Measurements from ENCODE around the gene SLC25A15.
A peak's percentile ranks its signal among the peaks of the same experiment; 100 is the strongest.
"Not testable (repeated sequence)": the region's sequence is repeated elsewhere in the genome, so short reads cannot be mapped to it uniquely, and the experiment has no call there.

The SLC25A15 gene

DNA sequence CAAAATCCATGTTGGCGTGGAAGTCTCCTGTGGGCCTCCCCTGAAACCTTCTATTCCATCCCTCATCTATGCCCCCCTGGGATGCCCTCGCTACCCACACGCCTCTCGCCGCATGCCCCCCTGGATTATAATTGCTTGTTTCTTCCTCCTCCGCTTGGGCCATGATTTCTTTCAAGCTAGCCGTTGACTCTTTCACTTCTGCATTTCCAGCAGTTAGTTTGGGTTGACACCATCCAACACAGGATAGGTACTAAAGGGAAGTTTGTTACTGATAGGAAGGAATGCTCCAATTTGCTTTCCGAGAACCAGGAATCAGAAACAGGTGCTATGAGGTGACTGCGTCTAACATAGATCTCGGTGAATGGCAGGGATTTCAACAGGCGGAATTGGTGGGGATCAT, 7.7 kb upstream of the SLC25A15 start:
- DNase-seq (ENCODE audit: low spot score), result no peak

DNA sequence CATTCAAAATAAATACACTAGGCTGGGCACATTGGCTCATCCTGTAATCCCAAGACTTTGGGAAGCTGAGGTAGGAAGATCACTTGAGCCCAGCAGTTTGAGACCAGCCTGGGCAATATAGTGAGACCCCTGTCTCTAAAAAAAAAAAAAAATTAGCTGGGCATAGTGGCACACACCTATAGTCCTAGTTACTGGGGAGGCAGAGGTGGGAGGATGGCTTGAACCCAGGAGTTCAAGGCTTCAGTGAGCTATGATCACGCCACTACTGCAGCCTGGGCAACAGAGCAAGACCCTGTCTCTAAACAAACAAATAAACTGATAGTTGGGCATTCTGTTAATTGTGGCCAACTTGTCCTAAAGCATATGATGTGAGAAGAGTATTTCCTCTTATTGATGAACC, 6.4 kb upstream of the SLC25A15 start:
- not testable (repeated sequence) for DNase-seq (ENCODE audit: low spot score)

DNA sequence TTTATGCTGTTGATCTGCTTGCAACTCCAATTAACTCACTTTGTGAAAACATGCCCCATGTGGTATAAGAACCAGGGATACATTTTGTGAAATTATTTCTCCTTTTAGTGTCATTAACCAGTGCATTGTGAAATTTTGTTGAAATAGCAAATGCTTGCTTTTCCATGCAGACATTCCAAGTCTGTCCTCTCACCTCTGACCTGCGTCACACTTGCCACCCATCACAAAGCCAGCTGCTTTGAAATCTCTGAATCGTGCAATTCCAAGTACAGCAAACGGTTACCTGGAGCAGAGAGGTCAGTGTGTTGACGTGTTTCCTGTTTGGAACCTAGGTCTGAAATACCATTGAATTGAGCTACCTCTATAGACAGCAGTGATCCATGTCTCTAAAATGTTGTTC, 4.9 kb upstream of the SLC25A15 start:
- DNase-seq (ENCODE audit: low spot score), result no peak

DNA sequence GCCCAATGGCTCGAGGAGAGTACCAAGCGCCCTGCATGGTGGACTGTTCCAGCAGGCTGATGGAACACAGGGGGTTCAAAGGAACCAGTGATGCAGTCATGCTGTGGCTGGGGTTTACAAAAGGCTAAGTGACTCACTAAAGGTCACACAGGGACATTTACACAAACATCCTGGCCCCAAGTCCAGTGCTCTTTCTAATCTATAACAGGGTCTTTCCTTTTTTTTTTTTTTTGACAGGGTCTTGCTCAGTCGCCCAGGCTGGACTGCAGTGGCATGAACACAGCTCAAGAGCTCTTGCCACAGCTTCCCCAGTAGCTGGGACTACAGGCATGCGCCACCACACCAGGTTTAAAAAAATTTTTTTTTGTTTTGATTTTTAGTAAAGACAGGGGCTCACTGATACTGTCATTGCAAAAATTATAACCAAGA, 2.8 kb upstream of the SLC25A15 start:
- no peak for DNase-seq (ENCODE audit: low spot score)

DNA sequence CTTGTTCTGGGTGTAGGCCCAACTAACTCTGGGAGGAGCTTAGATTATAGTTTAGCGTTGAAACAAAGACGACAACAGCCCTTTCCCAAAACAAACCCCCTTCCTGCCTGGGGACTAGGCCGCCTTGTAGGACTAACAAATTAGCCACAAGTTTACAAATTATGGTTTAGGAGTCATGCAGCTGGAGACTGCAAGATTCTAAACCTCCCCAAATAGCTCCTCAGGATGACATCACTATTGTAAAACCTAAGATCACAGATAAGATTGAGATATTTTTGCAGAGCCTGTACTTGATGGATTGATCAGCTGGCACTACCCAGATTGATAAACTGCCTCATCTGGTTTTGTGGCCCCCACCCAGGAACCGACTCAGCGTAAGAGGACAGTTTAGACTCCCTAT, 2.3 kb upstream of the SLC25A15 start:
- DNase-seq (ENCODE audit: low spot score), result no peak

DNA sequence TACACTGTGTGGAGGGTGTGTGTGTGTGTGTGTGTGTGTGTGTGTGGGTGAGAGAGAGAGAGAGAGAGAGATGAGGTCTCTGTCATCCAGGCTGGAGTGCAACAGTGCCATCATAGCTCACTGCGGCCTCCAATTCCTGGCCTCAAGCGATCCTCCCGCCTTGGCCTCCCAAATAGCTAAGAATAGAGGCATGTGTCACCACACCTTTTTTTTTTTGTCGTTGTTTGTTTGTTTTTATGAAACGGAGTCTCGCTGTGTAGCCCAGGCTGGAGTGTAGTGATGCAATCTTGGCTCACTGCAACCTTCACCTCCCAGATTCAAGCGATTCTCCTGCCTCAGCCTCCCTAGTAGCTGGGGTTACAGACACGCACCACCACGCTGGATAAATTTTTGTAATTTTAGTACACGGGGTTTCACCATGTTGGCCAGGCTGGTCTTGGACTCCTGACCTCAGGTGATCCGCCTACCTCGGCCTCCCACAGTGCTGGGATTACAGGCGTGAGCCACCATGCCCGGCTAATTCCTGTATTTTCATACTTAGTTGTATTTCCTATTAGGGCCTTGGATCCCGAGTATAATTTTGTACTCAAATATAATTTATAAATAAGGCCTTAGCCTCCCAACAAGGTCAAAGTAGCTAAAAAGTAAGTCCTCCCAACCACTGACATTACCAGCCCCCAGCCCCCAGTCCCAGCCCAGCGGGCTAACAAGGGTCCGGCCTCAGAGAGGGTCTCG, 704 bp upstream of the SLC25A15 start:
- not testable (repeated sequence) for DNase-seq (ENCODE audit: low spot score)

- DNase-seq (ENCODE audit: low spot score), result peak; percentile 7
Observed at GRCh38 chr13:40790154-40790616, 774 bp downstream of the SLC25A15 start.

GRCh38 chr13:40792284-40793051, 3.1 kb downstream of the SLC25A15 start:
- no peak for DNase-seq (ENCODE audit: low spot score)

DNA sequence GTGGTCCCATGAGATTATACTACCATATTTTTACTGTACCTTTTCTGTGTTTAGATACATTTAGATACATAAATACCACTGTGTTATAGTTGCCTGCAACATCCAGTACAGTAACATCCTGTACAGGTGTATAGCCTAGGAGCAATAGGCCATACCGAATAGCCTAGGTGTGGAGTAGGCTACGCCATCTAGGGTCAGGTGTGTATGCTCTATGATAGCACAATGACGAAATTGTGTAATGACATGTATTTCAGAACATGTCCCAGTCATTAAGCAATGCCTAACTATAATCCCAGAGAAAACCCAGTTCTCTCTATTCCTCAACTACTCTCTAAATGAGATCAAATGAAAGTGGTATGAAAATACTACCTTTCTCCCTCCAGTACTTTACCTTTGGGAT, 3.9 kb downstream of the SLC25A15 start:
- no peak for DNase-seq (ENCODE audit: low spot score)

DNA sequence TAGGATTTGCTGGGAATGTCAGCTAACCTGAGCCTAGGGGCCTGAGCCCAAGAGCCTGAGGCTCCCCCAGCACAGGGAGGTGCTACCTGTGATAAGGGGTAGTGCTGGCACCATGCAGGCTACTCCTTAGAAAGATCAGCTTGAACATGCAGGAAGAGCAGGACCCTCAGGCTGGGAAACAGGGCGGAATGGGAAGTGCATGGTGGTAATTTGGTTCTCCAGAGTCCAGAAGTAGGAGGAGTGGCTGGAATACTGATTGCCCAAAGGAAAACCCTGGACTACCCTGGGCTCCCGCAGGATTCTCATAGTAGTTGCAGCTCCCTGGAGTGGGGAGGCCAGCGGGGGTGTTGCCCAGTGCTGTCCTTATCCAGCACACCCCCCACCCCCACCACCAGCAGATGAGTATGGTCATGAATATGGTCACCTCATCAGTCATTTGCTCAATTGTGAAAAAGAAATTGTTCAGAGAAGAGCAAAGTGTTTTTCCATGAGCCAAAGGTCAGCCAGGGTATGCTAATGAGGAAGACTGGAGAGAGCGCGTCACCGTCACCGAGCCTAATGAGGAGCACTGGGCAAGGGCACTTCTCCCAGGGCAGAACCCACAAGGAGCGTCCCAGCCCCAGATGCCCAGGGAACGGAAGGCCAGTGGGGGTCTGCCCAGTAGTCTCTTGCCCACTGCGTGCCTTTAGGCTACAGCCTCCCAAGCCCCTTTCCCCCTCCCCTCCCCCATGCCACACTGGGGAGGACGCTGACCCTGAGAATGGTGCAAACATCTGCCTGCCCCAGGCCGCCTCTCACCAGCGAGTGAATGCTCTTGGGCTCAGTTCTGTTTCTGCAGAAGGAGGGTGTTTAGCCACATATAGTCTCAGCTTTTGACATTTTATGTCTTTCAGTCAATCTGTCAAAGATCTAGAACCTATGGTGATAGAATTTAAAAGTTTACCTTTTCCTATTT, 5.3 kb downstream of the SLC25A15 start:
- DNase-seq (ENCODE audit: low spot score), result no peak

DNA sequence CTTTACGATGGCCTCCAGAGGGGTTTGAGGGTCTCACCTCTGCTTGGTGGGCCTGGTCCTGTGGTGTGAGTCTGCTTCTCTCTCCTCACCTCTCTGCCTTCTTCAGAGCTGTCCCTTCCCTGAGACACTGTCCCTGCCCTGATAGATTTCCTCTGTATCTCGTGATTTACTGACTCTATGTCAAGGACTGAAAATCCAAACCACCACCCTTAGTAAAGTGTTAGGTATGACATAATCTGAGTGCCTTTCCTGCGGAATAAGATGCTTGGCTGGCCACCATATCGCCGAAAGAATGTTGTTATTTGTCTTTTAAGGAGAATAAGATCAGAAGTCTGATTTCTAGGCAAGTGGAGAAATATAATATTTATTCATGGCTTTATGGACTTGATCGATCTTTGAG, 7.2 kb downstream of the SLC25A15 start:
- DNase-seq (ENCODE audit: low spot score), result no peak

DNA sequence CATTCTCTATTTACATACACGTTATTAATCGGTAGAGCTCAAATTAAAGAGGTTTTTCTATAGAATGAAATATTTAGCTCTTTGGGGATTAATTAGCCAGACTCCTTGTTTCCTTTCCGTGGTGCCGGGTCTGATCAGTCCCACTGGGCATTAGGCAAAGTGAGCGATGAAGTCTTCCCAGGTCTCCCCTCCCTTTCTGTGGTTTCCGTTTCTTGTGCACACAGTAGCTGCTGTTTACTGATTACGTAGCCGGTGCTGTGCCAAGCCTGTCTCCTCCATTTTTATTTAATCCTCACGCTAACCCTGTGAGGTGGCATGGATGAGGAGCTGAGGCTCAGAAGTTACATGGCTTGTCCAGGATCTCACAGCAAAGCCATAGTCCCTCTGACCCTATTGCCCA, 9.0 kb downstream of the SLC25A15 start:
- DNase-seq (ENCODE audit: low spot score), result no peak

DNA sequence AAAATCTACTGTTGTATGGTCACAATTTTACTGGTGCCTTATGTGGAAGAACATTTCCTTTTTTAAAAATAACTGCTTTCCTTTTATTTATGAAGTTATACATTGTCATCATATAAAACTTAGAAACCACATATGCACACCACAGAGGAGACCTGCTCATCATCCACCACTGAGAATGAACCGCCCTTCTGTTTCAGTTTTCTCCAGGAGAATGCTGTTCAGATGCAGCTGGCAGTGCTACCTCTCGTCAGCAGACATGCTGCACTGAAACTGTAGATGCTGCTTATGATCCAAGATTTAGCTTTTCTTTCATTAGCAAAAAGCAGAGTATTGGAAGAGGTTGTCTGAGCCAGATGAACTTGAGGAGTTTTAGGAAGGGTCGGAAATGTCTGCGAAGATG, 10.1 kb downstream of the SLC25A15 start:
- no peak for DNase-seq (ENCODE audit: low spot score)

- no peak for DNase-seq (ENCODE audit: low spot score)
Observed at GRCh38 chr13:40800559-40800958, 11.1 kb downstream of the SLC25A15 start.

DNA sequence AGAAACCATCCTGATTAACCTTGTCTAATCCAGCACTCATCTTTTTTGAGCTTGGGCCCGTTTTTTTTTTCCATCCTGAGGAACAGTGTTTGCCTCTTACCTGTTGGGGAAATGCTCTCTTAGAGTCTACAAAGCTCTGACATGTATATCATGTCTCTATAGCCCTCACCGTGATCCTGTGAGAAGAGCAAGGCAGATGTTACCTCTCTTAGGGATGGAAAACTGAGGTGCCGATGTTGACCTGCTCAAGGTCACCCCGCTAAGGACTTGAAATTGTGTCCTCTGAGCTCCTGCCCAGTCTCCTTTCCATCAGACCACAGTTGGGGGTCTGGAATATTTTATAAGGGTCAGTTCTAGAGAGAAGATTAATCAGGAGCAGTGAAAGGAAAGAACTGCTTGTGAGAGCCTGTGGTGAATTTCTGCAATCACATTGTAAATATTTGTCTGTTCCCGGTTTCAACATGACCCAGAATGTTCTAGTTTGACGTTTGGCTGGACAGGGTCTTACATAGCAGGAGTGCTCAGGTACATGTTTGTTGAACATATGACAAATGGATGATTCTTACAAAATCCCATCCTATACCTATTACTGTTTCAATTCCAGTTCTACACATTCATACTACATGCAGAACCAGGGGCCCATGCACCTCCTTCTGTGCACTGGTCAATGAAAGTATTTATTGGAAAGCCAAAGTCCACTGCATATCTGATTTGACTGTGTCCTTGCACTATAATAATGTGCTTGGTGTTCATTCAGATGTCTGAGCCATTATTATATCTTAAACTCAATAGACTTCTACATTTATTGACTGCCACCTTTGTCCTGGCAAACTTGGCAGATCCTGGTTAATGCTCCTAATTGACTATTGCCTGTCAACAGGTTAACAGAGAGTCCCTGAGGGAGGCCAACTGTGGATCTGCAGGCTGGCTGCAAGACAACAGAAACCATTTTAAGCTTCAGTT, 12.1 kb downstream of the SLC25A15 start:
- DNase-seq (ENCODE audit: low spot score), result no peak

- no peak for DNase-seq (ENCODE audit: low spot score)
Observed at GRCh38 chr13:40803316-40803715, 13.9 kb downstream of the SLC25A15 start.

GRCh38 chr13:40806241-40806640, 16.8 kb downstream of the SLC25A15 start:
- no peak for DNase-seq (ENCODE audit: low spot score)

GRCh38 chr13:40809471-40809870, 20.1 kb downstream of the SLC25A15 start:
- no peak for DNase-seq (ENCODE audit: low spot score)

DNA sequence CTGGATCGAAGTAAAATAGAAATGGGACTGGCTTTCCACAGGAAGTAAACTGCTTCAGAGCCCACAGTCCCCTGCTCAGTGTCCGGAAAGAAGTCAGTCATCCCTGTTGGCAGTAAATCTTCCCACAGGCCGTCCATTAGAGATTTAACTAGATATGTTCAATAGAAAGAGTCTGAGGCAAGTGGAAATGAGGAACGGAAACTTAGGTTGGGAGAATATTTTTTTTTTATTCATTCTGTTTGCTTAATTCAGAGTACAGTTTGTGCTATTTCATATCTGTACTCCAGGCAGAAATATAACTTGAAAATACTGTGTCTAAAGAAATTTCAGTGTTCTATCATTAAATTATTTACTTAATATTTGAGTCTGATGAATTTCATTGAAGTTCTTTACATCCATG, 22.7 kb downstream of the SLC25A15 start:
- DNase-seq (ENCODE audit: low spot score), result no peak

DNA sequence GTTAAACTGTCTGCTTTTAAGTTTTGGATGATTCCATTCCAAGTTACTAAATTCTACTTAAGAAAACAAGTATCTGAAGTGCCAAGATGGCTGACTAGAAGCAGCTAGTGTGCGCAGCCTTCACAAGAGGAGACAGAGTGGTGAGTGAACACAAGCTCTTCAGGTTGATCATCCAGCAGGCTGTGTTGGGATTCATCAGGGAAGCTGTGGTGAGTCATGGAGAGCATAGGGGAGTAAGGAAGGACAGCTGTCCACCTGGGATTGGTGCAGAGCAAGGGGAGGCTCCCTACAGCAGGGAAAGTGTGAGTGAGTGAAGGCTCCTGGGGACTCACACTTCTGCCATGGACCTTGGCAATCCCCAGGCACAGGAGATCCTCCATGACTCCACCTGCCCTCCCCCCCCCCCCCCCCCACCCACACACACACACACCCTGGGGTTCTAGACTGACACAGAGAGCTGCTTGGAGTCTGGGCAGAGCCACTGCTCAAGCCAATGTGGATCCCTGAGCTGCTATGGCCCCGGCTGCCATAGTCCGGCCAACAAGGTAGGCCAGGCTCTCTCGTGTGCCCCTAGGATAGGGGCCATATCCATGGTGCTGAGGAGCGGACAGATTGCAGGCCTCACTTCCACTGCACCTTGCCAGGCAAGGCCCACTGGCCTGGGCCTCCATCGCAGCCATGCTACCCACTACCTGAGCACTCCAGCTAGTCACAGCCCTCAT, 23.5 kb downstream of the SLC25A15 start:
- DNase-seq (ENCODE audit: low spot score), result no peak
